GM21529 (cell line): Measurements from ENCODE around the gene ITGAL.
"Not testable (repeated sequence)": the region's sequence is repeated elsewhere in the genome, so short reads cannot be mapped to it uniquely, and the experiment has no call there.

ENCODE experiments used
- ATAC-seq: cut with Tn5 transposase; IDR thresholded peaks from one replicate; pipeline ENCODE4 v1.9.1; 2021; ENCODE audit not compliant: unreplicated experiment

The ITGAL gene

GRCh38 chr16:30457743-30458560 lies 14.6 kb upstream of the ITGAL start:
- no peak for ATAC-seq

- peak; percentile 85 for ATAC-seq
Observed at GRCh38 chr16:30458561-30459394, 13.8 kb upstream of the ITGAL start.

DNA sequence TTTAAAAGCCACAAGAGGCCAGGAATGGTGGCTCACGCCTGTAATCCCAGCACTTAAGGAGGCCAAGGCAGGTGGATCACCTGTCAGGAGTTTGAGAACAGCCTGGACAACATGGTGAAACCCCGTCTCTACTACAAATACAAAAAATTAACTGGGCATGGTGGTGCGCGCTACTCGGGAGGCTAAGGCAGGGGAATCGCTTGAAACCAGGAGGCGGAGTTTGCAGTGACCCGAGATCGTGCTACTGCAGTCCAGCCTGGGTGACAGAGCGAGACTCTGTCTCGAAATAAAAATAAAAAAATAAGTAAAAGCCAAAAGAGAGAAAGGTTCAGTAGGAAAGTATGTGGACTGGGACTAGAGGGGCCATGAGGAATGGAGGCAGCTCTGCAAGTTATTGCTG lies 13.1 kb upstream of the ITGAL start:
- ATAC-seq: no peak

DNA sequence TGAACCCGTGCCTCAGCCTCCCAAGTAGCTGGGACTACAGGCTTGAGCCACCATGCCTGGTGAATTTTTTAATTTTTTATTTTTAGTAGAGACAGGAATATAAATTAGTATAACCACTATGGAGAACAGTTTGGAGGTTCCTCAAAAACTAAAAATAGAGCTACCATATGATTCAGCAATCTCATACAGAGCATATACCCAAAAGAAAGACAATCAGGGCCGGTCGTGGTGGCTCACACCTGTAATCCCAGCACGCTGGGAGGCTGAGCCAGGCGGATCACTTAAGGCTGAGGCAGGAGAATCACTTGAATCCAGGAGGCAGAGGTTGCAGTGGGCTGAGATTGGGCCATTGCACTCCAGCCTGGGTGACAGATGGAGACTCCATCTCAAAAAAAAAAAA lies 11.1 kb upstream of the ITGAL start:
- not testable (repeated sequence) for ATAC-seq

DNA sequence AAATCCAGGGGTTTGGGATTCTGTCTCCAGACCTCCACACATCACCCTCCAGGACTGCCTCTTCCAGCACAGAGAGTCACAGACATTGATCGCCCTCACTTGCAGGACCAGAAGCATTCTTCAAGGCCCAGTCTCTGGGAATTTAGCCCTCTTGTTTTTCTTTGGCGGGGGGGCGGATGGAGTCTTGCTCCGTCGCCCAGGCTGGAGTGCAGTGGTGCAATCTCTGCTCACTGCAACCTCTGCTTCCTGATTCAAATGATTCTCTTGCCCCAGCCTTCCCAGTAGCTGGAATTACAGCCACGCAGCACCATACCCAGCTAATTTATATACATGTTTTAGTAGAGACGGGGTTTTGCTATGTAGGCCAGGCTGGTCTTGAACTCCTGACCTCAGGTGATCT lies 8.5 kb upstream of the ITGAL start:
- no peak for ATAC-seq

GRCh38 chr16:30470170-30470512 lies 2.4 kb upstream of the ITGAL start:
- ATAC-seq: no peak

GRCh38 chr16:30470632-30470995 lies 1.9 kb upstream of the ITGAL start:
- no peak for ATAC-seq

GRCh38 chr16:30473231-30474073 lies 910 bp downstream of the ITGAL start:
- peak; percentile 32 for ATAC-seq

DNA sequence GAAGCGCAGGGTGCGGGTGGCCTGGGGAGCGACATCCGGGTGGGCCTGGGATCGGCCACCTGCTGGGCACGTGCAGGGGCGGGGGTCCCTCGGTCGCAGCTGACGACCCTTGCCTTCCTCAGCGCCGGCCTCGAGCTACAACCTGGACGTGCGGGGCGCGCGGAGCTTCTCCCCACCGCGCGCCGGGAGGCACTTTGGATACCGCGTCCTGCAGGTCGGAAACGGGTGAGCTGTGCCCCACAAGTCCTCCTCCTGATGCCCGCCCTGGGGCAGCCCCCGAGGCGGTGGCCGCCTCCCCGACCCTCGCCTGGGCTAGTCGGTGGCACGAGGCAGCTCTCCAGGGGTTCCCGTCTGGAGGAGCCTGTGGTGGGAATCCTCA lies 1.5 kb downstream of the ITGAL start:
- ATAC-seq: no peak

GRCh38 chr16:30474684-30475083 lies 2.1 kb downstream of the ITGAL start:
- ATAC-seq: no peak

DNA sequence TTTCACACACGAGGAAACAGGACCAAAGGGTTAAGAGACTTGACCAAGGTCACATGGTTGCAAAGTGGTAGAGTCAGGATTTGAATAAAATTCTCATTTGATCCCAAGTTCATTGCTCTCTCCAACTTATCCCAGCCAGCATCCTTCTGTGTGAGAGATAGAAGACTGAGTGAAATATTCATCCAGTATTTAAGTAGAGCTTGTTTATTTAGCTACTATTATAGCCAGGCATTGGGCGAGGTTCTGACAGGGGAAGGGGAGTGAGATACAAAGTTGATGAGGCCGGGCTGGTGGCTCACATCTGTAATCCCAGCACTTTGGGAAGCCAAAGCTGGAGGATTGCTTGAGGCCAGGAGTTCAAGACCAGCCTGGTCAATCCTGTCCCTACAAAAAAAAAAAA lies 4.4 kb downstream of the ITGAL start:
- no peak for ATAC-seq

DNA sequence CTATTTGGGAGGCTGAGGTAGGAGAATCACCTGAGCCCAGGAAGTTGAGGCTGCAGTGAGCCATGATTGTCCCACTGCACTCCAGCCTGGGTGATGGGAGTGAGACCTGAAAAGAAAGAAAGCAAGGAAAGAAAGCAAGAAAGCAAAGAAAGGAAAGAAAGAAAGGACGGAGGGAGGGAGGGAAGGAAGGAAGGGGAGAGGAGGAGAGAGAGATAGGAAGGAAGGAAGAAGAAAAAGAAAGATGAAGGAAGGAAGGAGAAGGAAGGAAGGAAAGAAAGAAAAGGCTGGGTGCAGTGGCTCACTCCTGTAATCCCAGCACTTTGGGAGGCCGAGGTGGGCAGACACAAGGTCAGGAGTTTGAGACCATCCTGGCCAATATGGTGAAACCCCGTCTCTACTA lies 5.2 kb downstream of the ITGAL start:
- ATAC-seq: not testable (repeated sequence)

DNA sequence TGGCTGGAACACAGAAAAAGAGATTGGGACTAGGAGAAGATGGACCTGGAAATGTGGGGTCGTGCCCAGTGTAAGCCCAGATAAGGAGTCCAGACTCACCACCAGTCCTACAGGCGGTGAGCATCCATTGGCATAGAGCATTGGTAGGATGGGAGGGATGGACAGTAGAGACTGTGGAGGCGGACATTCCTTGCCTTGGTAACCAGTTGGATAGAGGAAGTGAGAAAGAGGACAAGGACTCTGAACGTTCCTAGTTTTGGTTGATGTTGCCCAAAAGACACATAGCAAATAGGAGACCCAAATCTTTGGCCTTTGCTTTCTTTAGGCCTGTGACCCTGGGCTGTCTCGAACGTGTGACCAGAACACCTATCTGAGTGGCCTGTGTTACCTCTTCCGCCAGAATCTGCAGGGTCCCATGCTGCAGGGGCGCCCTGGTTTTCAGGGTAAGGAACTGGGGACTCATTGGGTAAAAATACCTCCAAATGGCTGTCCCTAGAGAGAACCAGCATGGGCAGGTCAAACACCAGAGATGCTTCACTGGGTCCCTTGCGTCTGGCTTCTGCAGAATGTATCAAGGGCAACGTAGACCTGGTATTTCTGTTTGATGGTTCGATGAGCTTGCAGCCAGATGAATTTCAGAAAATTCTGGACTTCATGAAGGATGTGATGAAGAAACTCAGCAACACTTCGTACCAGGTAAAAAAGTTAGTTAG lies 6.4 kb downstream of the ITGAL start:
- no peak for ATAC-seq

- ATAC-seq: no peak
Observed at GRCh38 chr16:30481381-30481780, 8.8 kb downstream of the ITGAL start.

GRCh38 chr16:30482366-30482765 lies 9.8 kb downstream of the ITGAL start:
- no peak for ATAC-seq

DNA sequence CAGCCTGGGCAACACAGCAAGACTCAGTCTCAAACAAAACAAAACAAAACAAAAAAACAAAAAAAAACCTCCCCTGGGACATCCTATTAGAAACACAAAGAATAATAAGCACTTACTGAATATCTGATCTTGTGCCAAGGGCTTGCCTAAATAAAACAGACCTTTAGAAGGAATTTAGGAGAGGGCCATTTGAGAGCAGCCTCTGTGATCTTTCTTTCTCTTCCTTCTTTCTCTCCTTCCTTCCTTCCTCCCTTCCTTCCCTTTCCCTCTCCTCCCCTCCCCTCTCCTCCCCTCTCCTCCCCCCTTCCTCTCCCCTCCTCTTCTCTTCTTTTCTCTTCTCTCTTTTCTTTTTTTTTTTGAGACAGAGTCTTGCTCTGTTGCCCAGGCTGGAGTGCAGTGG lies 12.3 kb downstream of the ITGAL start:
- no peak for ATAC-seq

DNA sequence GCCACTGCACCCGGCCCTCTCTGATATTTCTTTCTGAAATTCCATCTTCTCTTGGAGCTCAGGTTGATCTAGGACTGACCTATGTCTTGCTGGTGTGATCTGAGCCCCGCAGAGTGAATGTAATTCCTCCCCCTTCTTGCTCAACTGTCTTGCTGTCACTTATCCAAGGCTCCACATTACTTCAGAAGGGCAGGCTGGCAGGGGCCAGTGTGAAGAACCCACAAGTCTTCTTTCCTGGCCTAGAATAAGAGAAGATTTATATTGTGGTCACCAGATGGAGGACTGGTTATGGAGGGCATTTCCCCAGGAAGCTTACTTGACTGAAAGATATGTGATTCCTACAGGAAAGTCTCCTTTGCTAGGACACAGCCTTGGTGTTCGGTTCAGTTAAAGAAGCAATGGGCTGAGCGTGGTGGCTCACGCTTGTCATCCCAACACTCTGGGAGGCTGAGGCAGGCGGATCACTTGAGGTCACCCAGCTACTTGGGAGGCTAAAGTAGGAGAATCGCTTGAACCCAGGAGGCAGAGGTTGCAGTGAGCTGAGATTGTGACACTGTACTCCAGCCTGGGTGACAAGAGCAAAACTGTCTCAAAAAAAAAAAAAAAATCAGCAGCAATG lies 13.4 kb downstream of the ITGAL start:
- no peak for ATAC-seq

DNA sequence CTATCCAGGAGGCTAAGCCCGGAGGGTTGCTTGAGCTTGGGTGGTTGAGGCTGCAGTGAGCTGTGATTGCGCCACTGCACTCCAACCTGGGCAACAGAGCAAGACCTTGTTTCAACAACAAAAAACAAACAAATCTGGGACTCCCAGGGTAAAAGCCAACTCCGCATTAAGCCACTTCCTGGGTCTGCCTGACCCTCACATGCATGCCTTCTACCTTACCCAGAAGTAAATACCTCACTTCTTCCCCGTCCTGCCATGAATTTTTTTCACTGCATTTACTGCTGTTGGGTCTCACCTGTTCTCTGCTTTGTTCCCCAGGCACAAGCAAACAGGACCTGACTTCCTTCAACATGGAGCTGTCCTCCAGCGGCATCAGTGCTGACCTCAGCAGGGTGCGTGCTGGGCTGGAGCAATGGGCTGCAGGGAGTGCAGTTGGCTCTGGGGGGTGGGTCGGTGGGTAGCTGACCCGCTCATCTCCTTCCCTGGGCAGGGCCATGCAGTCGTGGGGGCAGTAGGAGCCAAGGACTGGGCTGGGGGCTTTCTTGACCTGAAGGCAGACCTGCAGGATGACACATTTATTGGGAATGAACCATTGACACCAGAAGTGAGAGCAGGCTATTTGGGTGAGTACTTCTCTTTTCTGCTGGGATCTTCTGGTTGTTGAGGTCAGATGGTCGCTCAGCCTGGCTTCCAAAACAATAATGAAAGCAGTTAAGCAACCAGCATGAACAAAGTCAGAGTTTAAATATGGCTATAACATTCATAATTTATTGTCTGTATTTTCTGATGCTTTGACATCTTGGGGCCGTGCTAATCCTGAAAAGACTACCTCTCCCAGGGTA lies 16.4 kb downstream of the ITGAL start:
- ATAC-seq: no peak

GRCh38 chr16:30490210-30490609 lies 17.7 kb downstream of the ITGAL start:
- ATAC-seq: no peak

- ATAC-seq: no peak
Observed at GRCh38 chr16:30491229-30491628, 18.7 kb downstream of the ITGAL start.
